Right cardiac atrium (tissue), 5 donors: ENCODE results near the gene LGALS9. TPM values are rescaled to one million over a fixed set of nuclear protein-coding genes. Genes with fewer than 3 reads are reported as not detected.
A peak's percentile ranks its signal among the peaks of the same experiment; 100 is the strongest.
"Not testable (repeated sequence)": the region's sequence is repeated elsewhere in the genome, so short reads cannot be mapped to it uniquely, and the experiment has no call there.

Source experiments
- ATAC-seq, 2 donors: fragments of 200-7000 bp; cut with Tn5 transposase; one replicate each; pipeline versions ENCODE4 v1.8.0 to v1.9.1; 2020; ENCODE audit warnings: moderate library complexity in 2 of 2, mild to moderate bottlenecking in 1 of 2
- DNase-seq, 3 donors: peaks; one replicate each; pipeline ENCODE4 v3.0.0-alpha.2; 2020
- H3K27ac ChIP-seq: one replicate; pipeline ENCODE4 v1.5.1; 2013; ENCODE audit warnings: mild to moderate bottlenecking, low read length, control low read depth, moderate library complexity
- H3K27me3 ChIP-seq: one replicate; pipeline ENCODE4 v1.6.1; 2013; ENCODE audit not compliant: control insufficient read depth, insufficient read depth
- H3K4me1 ChIP-seq: one replicate; pipeline ENCODE4 v1.6.1; 2013; ENCODE audit warnings: low read length; ENCODE audit not compliant: control insufficient read depth, insufficient read depth
- H3K4me3 ChIP-seq: one replicate; pipeline ENCODE4 v1.5.1; 2013; ENCODE audit warnings: low read length, control low read depth
- H3K9me3 ChIP-seq: one replicate; pipeline ENCODE4 v1.6.1; 2013; ENCODE audit warnings: low read length; ENCODE audit not compliant: control insufficient read depth
- WGBS: extraction: QIAGEN DNeasy Blood & Tissue Kit; methylation state at CpG from one replicate; pipeline ENCODE4 v1.1.7; 2013; 5-methylcytosine and 5-hydroxymethylcytosine counted together
- intact Hi-C, 4 donors: fragments of 100-400 bp; cut with DNase I; formaldehyde crosslinking; loops; one replicate each; pipeline versions ENCODE4 v1.11.0 to v1.14.0; 2022 to 2023
- polyA plus RNA-seq: library from polyadenylated mRNA; stranded (reverse); fragments of 200-250 nt; gene quantifications from one replicate; pipeline ENCODE4 v1.2.3, GENCODE V29; 2013
- total RNA-seq, 4 donors: library from RNA; stranded (reverse); fragmentation: NEBNext Ultra II Directional; extraction: Animal tissue kit (Norgen Biotek cat#: 25700); gene quantifications; one replicate each; pipeline ENCODE4 v1.2.1, GENCODE V29; 2021
- donor health status: healthy with polysubstance abuse.
- donor health status: DM: no; HTN: yes; CAD: no.
- donor health status: DM: no; HTN: no; CAD: no.
- donor health status: DM: no; HTN: yes; CAD: no; lungs with severe emphysema.
- donor health status: DM: yes; HTN: yes; CAD: no.

The LGALS9 gene
- total and polyA plus RNA-seq, 5 donors, result 8.9 to 30.5 (median 19.7) TPM

DNA sequence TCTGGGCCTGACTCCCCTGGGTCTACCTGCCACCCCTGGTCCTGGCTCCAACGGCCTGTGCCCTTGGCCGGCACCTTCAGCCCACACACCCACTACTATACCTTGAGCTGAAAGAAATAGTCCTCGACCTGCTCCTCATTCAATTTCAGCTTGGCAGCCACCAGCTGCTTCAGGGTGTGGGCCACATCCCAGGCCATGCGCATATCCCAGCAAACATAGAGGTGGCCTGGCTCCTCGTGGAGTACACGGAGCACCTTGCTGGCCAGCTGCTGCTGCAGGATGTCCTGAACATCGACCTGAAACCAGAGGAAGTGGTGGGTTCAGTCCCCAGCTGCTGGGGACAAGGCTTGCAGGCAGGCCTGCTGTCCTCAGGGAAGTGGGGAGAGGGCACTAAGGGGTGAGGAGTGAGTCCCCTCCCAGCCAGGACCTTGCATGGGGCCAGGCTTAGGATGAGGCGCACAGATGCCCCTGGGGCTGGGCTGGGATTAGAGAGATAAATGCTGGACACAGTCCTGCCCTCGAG, 22.5 kb downstream of the LGALS9 start:
- H3K27me3 ChIP-seq, ATAC-seq, H3K27ac ChIP-seq, H3K4me1 ChIP-seq, H3K4me3 ChIP-seq, H3K9me3 ChIP-seq: not testable (repeated sequence)
- intact Hi-C loops, result loop anchor here in 3 of 4 donors (5.0 to 10.0 kb wide), 5 partner anchors 101 to 421 kb away; no protein-coding TSS in a partner anchor
- 72% methylated on average over 9 of the region's 9 CpGs for WGBS
- DNase-seq, result peak in 2 of 3 donors; percentile 29 to 32

- no peak for ATAC-seq
- Histone ChIP-seq H3K27ac (no peak overlapping the region), H3K4me3 (no peak overlapping the region), H3K4me1 (no peaks in the 10 kb centered on the region), H3K27me3 (no peaks in the 10 kb centered on the region), H3K9me3 (no peaks in the 10 kb centered on the region)
- 90% methylated on average over 15 of the region's 15 CpGs for WGBS
- peak in 1 of 3 donors; percentile 57 for DNase-seq
- intact Hi-C loops, result loop anchor here in 3 of 4 donors (2.0 to 10.0 kb wide), 6 partner anchors 101 to 422 kb away; no protein-coding TSS in a partner anchor
Measured at GRCh38 chr17:27654136-27654535, 23.1 kb downstream of the LGALS9 start.

DNA sequence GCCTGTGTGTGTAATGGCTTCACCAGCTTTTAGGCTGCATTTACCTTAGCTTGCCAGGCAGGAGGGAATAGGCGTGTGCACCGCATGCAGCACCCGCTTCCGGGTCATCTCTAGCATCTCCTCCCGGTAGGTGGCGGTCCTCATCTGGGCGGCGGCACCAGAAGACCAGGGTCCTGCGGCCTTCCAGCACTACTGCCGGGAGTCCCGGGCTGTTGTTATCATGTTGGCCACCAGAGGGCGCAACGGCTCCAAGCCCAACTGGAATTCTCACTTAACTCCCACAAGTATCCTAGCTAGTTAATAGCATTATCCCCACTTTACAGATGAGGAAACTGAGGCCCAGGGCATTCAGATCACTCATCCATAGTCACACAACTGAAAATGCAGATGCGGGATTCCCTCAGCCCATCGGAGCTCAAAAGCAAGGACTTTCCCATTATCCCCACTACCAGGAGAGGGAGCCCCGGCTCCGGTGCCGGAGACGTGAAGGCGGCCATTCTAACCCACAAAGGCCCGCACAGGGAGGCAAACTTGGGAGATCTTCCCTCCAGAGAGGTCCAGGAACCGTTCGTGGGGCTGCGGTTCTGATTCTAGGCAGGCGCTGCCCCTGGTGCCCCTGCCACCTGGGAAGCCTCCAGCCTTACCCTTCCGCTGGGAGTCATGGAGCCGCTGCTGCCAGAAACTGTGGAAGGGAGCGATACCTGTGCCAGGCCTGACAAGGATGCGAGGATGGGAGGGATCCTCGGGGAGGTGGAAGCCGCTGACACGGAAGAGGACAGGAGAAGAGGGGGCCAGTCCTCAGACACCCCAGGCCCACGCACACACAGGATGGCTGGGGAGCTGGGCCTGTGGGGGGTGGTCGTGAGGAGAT, 23.9 kb downstream of the LGALS9 start:
- 48% methylated on average over 34 of the region's 34 CpGs for WGBS
- Histone ChIP-seq H3K27me3 (no peaks in the 10 kb centered on the region), H3K27ac (no peak overlapping the region), H3K9me3 (no peaks in the 10 kb centered on the region), H3K4me3 (no peak overlapping the region), H3K4me1 (no peaks in the 10 kb centered on the region)
- ATAC-seq (peak in 1 of 2 donors; percentile 22), DNase-seq (peak; percentile 63 to 84 (median 83))
- intact Hi-C loops, result loop anchor here (2.0 to 10.0 kb wide), 6 partner anchors 100 to 423 kb away; no protein-coding TSS in a partner anchor

DNA sequence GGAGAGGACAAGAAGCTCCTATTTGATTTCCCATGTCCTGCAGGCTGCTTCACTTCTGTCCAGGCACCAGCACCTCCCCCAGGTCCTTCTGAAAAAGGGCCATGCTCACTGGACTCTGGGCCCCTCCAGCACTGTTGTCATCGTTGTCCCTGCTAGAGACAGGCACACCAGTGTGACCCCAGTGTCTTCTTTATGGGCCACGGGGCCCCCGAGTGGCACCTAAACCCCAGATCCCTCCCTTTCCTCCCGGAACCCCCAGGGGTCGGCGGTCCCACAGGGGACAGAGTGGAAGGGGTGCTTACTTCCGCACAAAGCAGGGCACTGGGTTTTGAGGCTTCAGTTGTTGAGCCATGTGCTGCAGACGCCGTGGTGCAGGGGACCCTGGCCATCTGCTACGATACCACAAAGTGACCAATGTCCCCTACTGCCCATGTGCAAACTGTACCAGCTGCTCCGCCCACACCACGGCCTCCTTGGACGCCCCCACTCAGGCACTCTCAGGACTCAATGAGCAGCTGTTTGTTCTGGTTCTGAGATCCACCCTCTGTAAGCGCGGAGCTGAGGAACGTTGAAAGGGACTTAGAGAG, 24.6 kb downstream of the LGALS9 start:
- intact Hi-C loops, result loop anchor here in 3 of 4 donors (2.0 to 10.0 kb wide), 4 partner anchors 99 to 421 kb away; no protein-coding TSS in a partner anchor
- H3K4me3 ChIP-seq, H3K27ac ChIP-seq, H3K9me3 ChIP-seq, H3K27me3 ChIP-seq, H3K4me1 ChIP-seq, ATAC-seq: not testable (repeated sequence)
- 85% methylated on average over 16 of the region's 16 CpGs for WGBS
- DNase-seq, result peak in 1 of 3 donors; percentile 16

GRCh38 chr17:27656620-27657019, 25.6 kb downstream of the LGALS9 start:
- not testable (repeated sequence) for H3K27ac ChIP-seq, H3K9me3 ChIP-seq, DNase-seq, H3K27me3 ChIP-seq, H3K4me1 ChIP-seq, ATAC-seq, H3K4me3 ChIP-seq
- intact Hi-C loops, result loop anchor here in 3 of 4 donors (5.0 to 10.0 kb wide), 3 partner anchors 98 to 422 kb away; no protein-coding TSS in a partner anchor
- 76% methylated on average over 8 of the region's 8 CpGs for whole genome bisulfite sequencing

- 47% methylated on average over 5 of the region's 5 CpGs for WGBS
- Histone ChIP-seq H3K9me3 (no peaks in the 10 kb centered on the region), H3K4me1 (no peaks in the 10 kb centered on the region), H3K4me3 (no peak overlapping the region), H3K27ac (no peak overlapping the region), H3K27me3 (no peaks in the 10 kb centered on the region)
- DNase-seq (no peak), ATAC-seq (no peak)
- intact Hi-C loops, result loop anchor here in 3 of 4 donors (5.0 to 10.0 kb wide), 3 partner anchors 97 to 423 kb away; no protein-coding TSS in a partner anchor
Measured at GRCh38 chr17:27657620-27658019, 26.6 kb downstream of the LGALS9 start.

GRCh38 chr17:27659683-27660082, 28.7 kb downstream of the LGALS9 start:
- Histone ChIP-seq H3K27me3 (no peaks in the 10 kb centered on the region), H3K4me1 (no peaks in the 10 kb centered on the region), H3K27ac (no peak overlapping the region), H3K9me3 (no peaks in the 10 kb centered on the region), H3K4me3 (no peak overlapping the region)
- DNase-seq (no peak), ATAC-seq (no peak)
- WGBS, result 74% methylated on average over 6 of the region's 6 CpGs
- intact Hi-C loops, result loop anchor here in 3 of 4 donors (5.0 to 10.0 kb wide), 4 partner anchors 95 to 425 kb away; no protein-coding TSS in a partner anchor

GRCh38 chr17:27660436-27660835, 29.4 kb downstream of the LGALS9 start:
- no peak for DNase-seq
- intact Hi-C loops, result loop anchor here in 1 of 4 donors (10.0 kb wide), 1 partner anchor 214 kb away; no protein-coding TSS in a partner anchor
- 85% methylated on average over 3 of the region's 3 CpGs for WGBS

GRCh38 chr17:27663936-27664605, 33.1 kb downstream of the LGALS9 start:
- no peak for ATAC-seq
- 87% methylated on average over 8 of the region's 8 CpGs for WGBS

More at GRCh38 chr17:27660436-27660835, 29.4 kb downstream of the LGALS9 start:
- no peak for ATAC-seq
- no peaks in the 10 kb centered on the region for H3K27me3 ChIP-seq
- no peak overlapping the region for H3K27ac ChIP-seq
- H3K4me3 ChIP-seq, result no peak overlapping the region
- H3K9me3 ChIP-seq, result no peaks in the 10 kb centered on the region
- H3K4me1 ChIP-seq, result no peaks in the 10 kb centered on the region

DNA sequence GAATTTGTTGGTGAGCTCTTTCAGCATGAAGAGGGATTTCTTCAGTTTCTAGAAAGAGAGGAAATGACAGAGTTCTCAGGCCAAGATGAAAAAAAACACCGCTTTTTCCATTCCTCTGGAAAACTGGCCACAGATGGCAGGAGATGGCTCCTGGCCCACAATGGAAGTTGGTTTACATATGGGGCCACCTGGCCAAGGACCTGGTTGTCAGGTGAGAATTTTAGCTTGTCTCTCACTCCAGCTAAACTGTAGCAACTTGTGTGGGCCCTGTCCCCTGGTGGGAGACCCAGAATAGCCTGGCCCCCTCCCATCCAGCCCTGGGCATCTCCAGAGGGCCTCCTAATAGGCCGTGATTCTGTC, 33.6 kb downstream of the LGALS9 start:
- 73% methylated on average over 2 of the region's 2 CpGs for WGBS
- DNase-seq, result no peak

More at GRCh38 chr17:27663936-27664605, 33.1 kb downstream of the LGALS9 start:
- H3K9me3 ChIP-seq, result no peaks in the 10 kb centered on the region
- DNase-seq, result no peak
- no peak overlapping the region for H3K4me3 ChIP-seq
- no peaks in the 10 kb centered on the region for H3K27me3 ChIP-seq
- no peaks in the 10 kb centered on the region for H3K4me1 ChIP-seq
- H3K27ac ChIP-seq, result no peak overlapping the region
- intact Hi-C loops, result loop anchor here in 1 of 4 donors (10.0 kb wide), 1 partner anchor 211 kb away; no protein-coding TSS in a partner anchor

More for the DNA sequence above, 33.6 kb downstream of the LGALS9 start:
- no peak for ATAC-seq
- no peak overlapping the region for H3K27ac ChIP-seq
- no peaks in the 10 kb centered on the region for H3K4me1 ChIP-seq
- H3K4me3 ChIP-seq, result no peak overlapping the region
- no peaks in the 10 kb centered on the region for H3K9me3 ChIP-seq
- H3K27me3 ChIP-seq, result no peaks in the 10 kb centered on the region
- intact Hi-C loops, result loop anchor here in 1 of 4 donors (10.0 kb wide), 1 partner anchor 210 kb away; no protein-coding TSS in a partner anchor
